Astrocyte (in vitro differentiated cells and primary cell): ENCODE measurements around the gene DBR1.

Experiments used
- CTCF ChIP-seq: IDR thresholded peaks from 2 replicates; pipeline ENCODE4 v1.5.1; 2011; ENCODE audit warnings: low read depth, mild to moderate bottlenecking, inconsistent platforms, low read length, moderate library complexity; ENCODE audit not compliant: insufficient read depth
- EZH2 ChIP-seq: IDR thresholded peaks from 2 replicates; pipeline ENCODE4 v1.6.1; 2012; ENCODE audit warnings: mild to moderate bottlenecking, low read length, inconsistent platforms; ENCODE audit not compliant: insufficient read depth

- TF ChIP-seq CTCF: peak; percentile 89
- no peak for TF ChIP-seq EZH2
Observed at GRCh38 chr3:138118612-138119422, 55.9 kb downstream of the DBR1 start.
